Activated CD8-positive, alpha-beta memory T cell treated with anti-CD3 and anti-CD28 coated beads, Interleukin-2, amount 50 U/mL, for 48 hours (primary cell): ENCODE data around the gene AKT1.

Source experiments
- DNase-seq: peaks from one replicate; pipeline ENCODE4 v3.0.0-alpha.2; 2020

AKT1 gene

GRCh38 chr14:104721505-104722431 lies 73.8 kb downstream of the AKT1 start:
- no peak for DNase-seq
